Mucosa of rectum (tissue), 2 donors: ENCODE data around the gene CAD.
"Not testable (repeated sequence)": the region's sequence is repeated elsewhere in the genome, so short reads cannot be mapped to it uniquely, and the experiment has no call there.

Source experiments
- H3K27ac ChIP-seq, 2 donors: one replicate each; pipeline ENCODE4 v1.7.0; 2013; ENCODE audit warnings: inconsistent platforms in 2 of 2, low read depth in 2 of 2, low read length in 2 of 2
- H3K27me3 ChIP-seq, 2 donors: one replicate each; pipeline ENCODE4 v1.7.0; 2013; ENCODE audit warnings: low read length in 2 of 2; ENCODE audit not compliant: control insufficient read depth in 2 of 2, insufficient read depth in 2 of 2
- H3K36me3 ChIP-seq, 2 donors: one replicate each; pipeline ENCODE4 v1.7.0; 2013; ENCODE audit warnings: low read length in 2 of 2; ENCODE audit not compliant: control insufficient read depth in 2 of 2, insufficient read depth in 2 of 2
- H3K4me1 ChIP-seq, 2 donors: one replicate each; pipeline ENCODE4 v1.7.0; 2013; ENCODE audit warnings: low read length in 2 of 2, mild to moderate bottlenecking in 1 of 2; ENCODE audit not compliant: control insufficient read depth in 2 of 2, insufficient read depth in 2 of 2
- H3K4me3 ChIP-seq, 2 donors: one replicate each; pipeline ENCODE4 v1.7.0; 2013; ENCODE audit warnings: low read length in 2 of 2
- H3K9ac ChIP-seq, 2 donors: one replicate each; pipeline ENCODE4 v1.7.0; 2013; ENCODE audit warnings: low read length in 2 of 2, low read depth in 1 of 2, mild to moderate bottlenecking in 1 of 2
- H3K9me3 ChIP-seq, 2 donors: one replicate each; pipeline ENCODE4 v1.7.0; 2013; ENCODE audit warnings: low read length in 2 of 2; ENCODE audit not compliant: control insufficient read depth in 2 of 2
- donor health status: healthy.
- donor health status: Normal muscosa, but diverticular disease.

Gene CAD

DNA sequence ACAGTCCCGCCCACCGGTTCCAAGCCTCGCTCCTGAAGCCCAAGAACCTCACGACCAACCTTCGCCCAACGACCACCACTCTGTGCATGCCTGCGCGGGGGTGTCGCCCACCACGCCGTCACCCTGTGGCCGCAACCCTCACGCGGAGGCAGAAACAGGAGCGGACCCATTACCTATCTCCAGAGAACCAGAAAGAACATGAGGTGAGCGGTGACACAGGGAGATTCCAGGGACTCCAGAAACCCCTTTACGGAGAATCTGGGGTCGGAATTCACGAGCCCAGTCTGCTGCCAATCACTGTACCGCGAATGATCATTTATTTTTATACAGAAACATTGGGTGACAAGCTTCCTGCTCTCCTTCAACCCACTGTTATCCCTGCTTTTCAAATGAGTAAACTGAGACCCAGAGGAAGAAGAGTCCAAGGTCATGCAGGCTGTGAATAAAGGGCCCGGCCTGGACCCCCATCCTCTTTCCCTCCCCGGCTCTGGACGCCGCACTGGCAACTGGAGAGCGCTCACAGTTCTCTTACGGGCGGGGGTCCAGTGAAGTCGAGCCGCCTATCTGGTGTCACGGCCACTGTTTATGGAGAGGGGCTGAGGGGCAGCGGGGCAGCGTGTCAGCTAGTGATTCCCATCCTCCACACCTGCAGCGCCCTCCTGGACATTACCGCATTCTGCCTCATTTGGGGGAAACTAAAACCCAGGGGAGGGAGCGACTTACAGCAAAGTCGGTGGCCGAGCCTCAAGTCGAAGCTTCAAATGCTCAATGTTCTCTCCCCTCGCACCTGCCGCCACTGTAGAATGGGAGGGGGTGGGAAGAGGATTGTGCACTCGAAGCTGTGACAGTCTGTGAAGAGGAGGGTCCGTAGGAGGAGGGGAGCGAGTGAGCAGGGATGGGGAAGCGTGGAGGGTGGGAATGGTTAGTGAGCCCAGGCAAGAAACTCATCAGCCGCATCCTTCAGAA lies 46.4 kb downstream of the CAD start:
- no peaks in the 10 kb centered on the region for H3K36me3 ChIP-seq
- peaks cover 60 to 70% of the 10 kb centered on the region in 2 donors for H3K27me3 ChIP-seq
- peaks cover 15 to 18% of the 10 kb centered on the region in 2 donors for H3K4me1 ChIP-seq
- no peak overlapping the region for H3K27ac ChIP-seq
- no peak overlapping the region for H3K9ac ChIP-seq
- H3K4me3 ChIP-seq = peak overlapping the region; percentile 48
- H3K9me3 ChIP-seq = no peaks in the 10 kb centered on the region

- Histone ChIP-seq H3K36me3 (no peaks in the 10 kb centered on the region), H3K4me1 (peaks cover 15 to 18% of the 10 kb centered on the region in 2 donors), H3K9ac (no peak overlapping the region), H3K4me3 (peak overlapping the region; percentile 48), H3K27me3 (peaks cover 60 to 66% of the 10 kb centered on the region in 2 donors), H3K9me3 (no peaks in the 10 kb centered on the region), H3K27ac (no peak overlapping the region)
Observed at GRCh38 chr2:27264253-27264752, 47.1 kb downstream of the CAD start.

DNA sequence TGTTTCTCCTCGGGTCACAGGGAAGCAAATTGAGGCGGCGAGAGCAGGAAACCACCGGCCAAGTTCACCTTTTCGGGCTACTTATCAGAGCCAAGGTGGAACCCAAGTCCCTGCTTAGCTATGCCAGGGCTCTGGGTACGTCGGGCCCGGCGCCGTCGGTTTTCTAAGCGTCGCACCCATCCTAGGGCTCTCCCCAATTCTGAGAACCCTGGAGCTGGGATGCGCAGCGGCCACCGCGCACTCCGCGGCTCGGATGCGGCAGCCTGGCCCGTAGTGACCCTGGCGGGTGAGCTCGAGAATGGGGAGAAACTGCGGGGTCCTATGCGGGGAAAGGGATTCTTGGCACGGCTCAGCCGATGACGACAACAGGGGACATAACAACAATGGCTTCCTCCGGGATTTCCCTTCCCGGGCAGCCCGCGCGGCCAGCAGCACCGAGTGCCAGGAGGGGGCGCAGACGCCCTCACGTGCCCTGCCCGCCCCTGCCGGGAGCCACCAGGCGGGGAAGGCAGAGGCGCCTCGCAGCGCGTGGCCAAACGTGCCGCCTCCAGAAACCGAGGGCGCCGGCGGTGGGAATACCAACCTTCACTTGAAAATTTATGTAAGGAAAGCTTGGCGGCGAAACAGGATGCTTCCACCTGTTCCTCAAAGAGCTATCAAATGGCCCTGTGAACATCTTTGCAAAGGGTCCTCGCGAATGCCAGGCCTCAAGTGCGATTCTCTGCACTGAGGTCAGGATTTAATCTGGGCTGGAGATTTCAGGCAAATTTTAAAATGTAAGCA lies 47.8 kb downstream of the CAD start:
- H3K36me3 ChIP-seq = no peaks in the 10 kb centered on the region
- H3K4me3 ChIP-seq = peak overlapping the region; percentile 48
- H3K27ac ChIP-seq = no peak overlapping the region
- H3K9ac ChIP-seq = peak overlapping the region in 1 of 2 donors; percentile 10
- H3K27me3 ChIP-seq = peaks cover 57 to 62% of the 10 kb centered on the region in 2 donors
- H3K9me3 ChIP-seq = no peaks in the 10 kb centered on the region
- H3K4me1 ChIP-seq = peaks cover 15 to 18% of the 10 kb centered on the region in 2 donors

DNA sequence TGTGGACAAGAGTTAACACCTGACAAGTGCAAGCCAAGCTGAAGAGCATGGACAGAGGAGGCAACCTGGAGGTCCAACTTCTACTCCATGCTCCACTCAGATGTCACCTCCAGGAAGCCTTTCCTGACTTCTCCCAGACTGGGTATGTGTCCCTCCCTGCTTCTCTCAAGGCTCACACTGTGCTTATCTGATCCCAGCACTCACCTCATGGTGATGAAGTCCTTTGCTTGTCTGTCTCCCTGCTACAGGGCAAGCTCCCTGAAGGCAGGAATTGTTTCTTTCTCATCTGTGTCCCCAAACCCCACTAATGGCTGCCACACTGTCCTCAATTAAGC lies 48.3 kb downstream of the CAD start:
- H3K9ac ChIP-seq = no peak overlapping the region
- no peaks in the 10 kb centered on the region for H3K9me3 ChIP-seq
- no peaks in the 10 kb centered on the region for H3K36me3 ChIP-seq
- no peak overlapping the region for H3K27ac ChIP-seq
- H3K4me3 ChIP-seq = no peak overlapping the region
- peaks cover 52 to 57% of the 10 kb centered on the region in 2 donors for H3K27me3 ChIP-seq
- peaks cover 15 to 18% of the 10 kb centered on the region in 2 donors for H3K4me1 ChIP-seq

DNA sequence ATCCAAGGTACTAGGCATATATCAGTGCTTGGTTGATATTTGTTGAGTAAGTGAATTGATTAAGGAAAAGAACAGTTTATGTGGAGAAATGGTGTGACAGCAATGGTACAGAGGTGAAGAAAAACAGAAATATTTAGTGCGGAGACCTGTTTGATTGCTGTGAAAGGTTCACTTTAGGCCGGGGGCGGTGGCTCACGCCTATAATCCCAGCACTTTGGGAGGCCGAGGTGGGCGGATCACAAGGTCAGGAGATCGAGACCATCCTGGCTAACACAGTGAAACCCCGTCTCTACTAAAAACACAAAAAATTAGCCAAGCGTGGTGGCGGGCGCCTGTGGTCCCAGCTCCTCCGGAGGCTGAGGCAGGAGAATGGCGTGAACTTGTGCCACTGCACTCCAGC lies 51.1 kb downstream of the CAD start:
- not testable (repeated sequence) for H3K36me3 ChIP-seq, H3K9ac ChIP-seq, H3K27ac ChIP-seq, H3K4me3 ChIP-seq, H3K9me3 ChIP-seq
- Histone ChIP-seq H3K4me1 (peaks cover 8 to 12% of the 10 kb centered on the region in 2 donors), H3K27me3 (peaks cover 35 to 40% of the 10 kb centered on the region in 2 donors)

DNA sequence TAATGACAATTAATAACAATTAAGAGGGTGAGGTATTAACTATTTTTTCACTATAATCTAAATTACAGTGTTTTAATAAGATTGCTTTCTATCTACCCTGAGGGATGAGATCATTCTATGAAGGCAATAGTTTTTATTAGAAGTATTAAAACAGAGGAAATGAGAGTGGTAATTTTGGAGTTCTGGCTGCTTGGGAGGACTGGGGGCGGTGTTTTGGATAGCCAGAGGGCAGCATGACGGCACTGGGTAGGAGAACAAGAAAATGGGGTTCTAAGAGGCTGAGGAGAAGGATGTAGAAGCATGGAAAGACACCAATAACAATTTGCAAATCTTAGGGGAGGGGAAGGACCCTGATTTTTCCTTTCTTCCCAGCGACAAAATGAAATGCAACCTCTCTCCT lies 53.0 kb downstream of the CAD start:
- H3K27ac ChIP-seq = no peak overlapping the region
- no peak overlapping the region for H3K4me3 ChIP-seq
- no peak overlapping the region for H3K9ac ChIP-seq
- peaks cover 19 to 22% of the 10 kb centered on the region in 2 donors for H3K27me3 ChIP-seq
- no peaks in the 10 kb centered on the region for H3K4me1 ChIP-seq
- no peaks in the 10 kb centered on the region for H3K9me3 ChIP-seq
- H3K36me3 ChIP-seq = no peaks in the 10 kb centered on the region

- H3K27me3 ChIP-seq = peaks cover 16 to 17% of the 10 kb centered on the region in 2 donors
- H3K36me3 ChIP-seq = no peaks in the 10 kb centered on the region
- no peak overlapping the region for H3K27ac ChIP-seq
- no peaks in the 10 kb centered on the region for H3K4me1 ChIP-seq
- H3K4me3 ChIP-seq = no peak overlapping the region
- H3K9ac ChIP-seq = no peak overlapping the region
- H3K9me3 ChIP-seq = no peaks in the 10 kb centered on the region
Observed at GRCh38 chr2:27270670-27271069, 53.5 kb downstream of the CAD start.

GRCh38 chr2:27271631-27272340 lies 54.6 kb downstream of the CAD start:
- Histone ChIP-seq H3K27ac (no peak overlapping the region), H3K9ac (no peak overlapping the region), H3K36me3 (no peaks in the 10 kb centered on the region), H3K27me3 (peaks cover 10 to 11% of the 10 kb centered on the region in 2 donors), H3K4me3 (no peak overlapping the region), H3K4me1 (no peaks in the 10 kb centered on the region), H3K9me3 (no peaks in the 10 kb centered on the region)

GRCh38 chr2:27272537-27273522 lies 55.7 kb downstream of the CAD start:
- not testable (repeated sequence) for H3K4me1 ChIP-seq, H3K9me3 ChIP-seq, H3K4me3 ChIP-seq, H3K27ac ChIP-seq, H3K36me3 ChIP-seq, H3K9ac ChIP-seq
- peaks cover 4 to 11% of the 10 kb centered on the region in 2 donors for H3K27me3 ChIP-seq
